Liver (tissue), 9 donors: ENCODE results near the gene ZNF503. TPM values are rescaled to one million over a fixed set of nuclear protein-coding genes. Genes with fewer than 3 reads are reported as not detected.

ENCODE experiments used
- DNase-seq: peaks from one replicate; pipeline ENCODE4 v3.0.0-alpha.2; 2017; ENCODE audit warnings: low spot score
- H3K27ac ChIP-seq, 2 donors: one replicate each; pipeline ENCODE4 v1.7.0; 2013; ENCODE audit warnings: inconsistent platforms in 2 of 2, low read length in 2 of 2, control low read depth in 1 of 2, low read depth in 1 of 2, mild to moderate bottlenecking in 1 of 2
- H3K27me3 ChIP-seq, 4 donors: one replicate each; pipeline versions ENCODE4 v1.6.1 to v1.7.0; 2013; ENCODE audit warnings: low read length in 3 of 4, inconsistent platforms in 1 of 4, mild to moderate bottlenecking in 1 of 4, moderate library complexity in 1 of 4; ENCODE audit not compliant: control insufficient read depth in 4 of 4, insufficient read depth in 4 of 4
- H3K36me3 ChIP-seq, 4 donors: one replicate each; pipeline versions ENCODE4 v1.6.1 to v1.7.0; 2013; ENCODE audit warnings: low read length in 3 of 4, mild to moderate bottlenecking in 3 of 4, low read depth in 1 of 4, moderate library complexity in 1 of 4; ENCODE audit not compliant: control insufficient read depth in 4 of 4, insufficient read depth in 3 of 4
- H3K4me1 ChIP-seq, 4 donors: one replicate each; pipeline versions ENCODE4 v1.6.1 to v1.7.0; 2013; ENCODE audit warnings: low read length in 3 of 4, mild to moderate bottlenecking in 3 of 4, moderate library complexity in 1 of 4; ENCODE audit not compliant: control insufficient read depth in 4 of 4, insufficient read depth in 4 of 4
- H3K4me3 ChIP-seq, 3 donors: one replicate each; pipeline versions ENCODE4 v1.6.1 to v1.7.0; 2013; ENCODE audit warnings: low read length in 3 of 3, control low read depth in 1 of 3, low read depth in 1 of 3, mild to moderate bottlenecking in 1 of 3
- H3K9ac ChIP-seq, 2 donors: one replicate each; pipeline ENCODE4 v1.7.0; 2013; ENCODE audit warnings: low read length in 2 of 2, mild to moderate bottlenecking in 2 of 2, moderate library complexity in 2 of 2, control low read depth in 1 of 2, low read depth in 1 of 2
- H3K9me3 ChIP-seq, 4 donors: one replicate each; pipeline versions ENCODE4 v1.6.1 to v1.7.0; 2013; ENCODE audit warnings: low read length in 3 of 4; ENCODE audit not compliant: control insufficient read depth in 4 of 4
- EGR1 ChIP-seq, 2 donors: IDR thresholded peaks; 2 replicates each; pipeline ENCODE4 v1.6.1; 2016 to 2018; ENCODE audit warnings: antibody characterized with exemption in 2 of 2, low read depth in 2 of 2
- FOXA1 ChIP-seq: IDR thresholded peaks from 2 replicates; pipeline ENCODE4 v1.6.1; 2016; ENCODE audit warnings: antibody characterized with exemption
- FOXA2 ChIP-seq: IDR thresholded peaks from 2 replicates; pipeline ENCODE4 v1.6.1; 2016; ENCODE audit warnings: antibody characterized with exemption
- GABPA ChIP-seq, 2 donors: IDR thresholded peaks in 1 of 2; conservative IDR thresholded peaks in 1 of 2; 2 replicates each; pipeline ENCODE4 v1.6.1; 2016; ENCODE audit warnings: antibody characterized with exemption in 2 of 2, mild to moderate bottlenecking in 1 of 2, moderate library complexity in 1 of 2
- HNF4A ChIP-seq, 2 donors: conservative IDR thresholded peaks; 2 replicates each; pipeline ENCODE4 v1.6.1; 2016; ENCODE audit warnings: antibody characterized with exemption in 2 of 2, mild to moderate bottlenecking in 2 of 2
- HNF4G ChIP-seq: IDR thresholded peaks from 2 replicates; pipeline ENCODE4 v1.6.1; 2016; ENCODE audit warnings: antibody characterized with exemption
- JUND ChIP-seq, 2 donors: IDR thresholded peaks; 2 replicates each; pipeline ENCODE4 v1.6.1; 2016; ENCODE audit warnings: antibody characterized with exemption in 2 of 2
- MAX ChIP-seq: IDR thresholded peaks from 2 replicates; pipeline ENCODE4 v1.6.1; 2016; ENCODE audit warnings: antibody characterized with exemption
- NR2F2 ChIP-seq: IDR thresholded peaks from 2 replicates; pipeline ENCODE4 v1.6.1; 2016; ENCODE audit warnings: antibody characterized with exemption
- RAD21 ChIP-seq, 2 donors: IDR thresholded peaks; 2 replicates each; pipeline ENCODE4 v1.6.1; 2016; ENCODE audit warnings: antibody characterized with exemption in 2 of 2, mild to moderate bottlenecking in 2 of 2
- RXRA ChIP-seq, 2 donors: IDR thresholded peaks; 2 replicates each; pipeline ENCODE4 v1.6.1; 2017 to 2018; ENCODE audit warnings: antibody characterized with exemption in 2 of 2, mild to moderate bottlenecking in 1 of 2
- SP1 ChIP-seq: IDR thresholded peaks from 2 replicates; pipeline ENCODE4 v1.6.1; 2018; ENCODE audit warnings: antibody characterized with exemption, mild to moderate bottlenecking
- TAF1 ChIP-seq: conservative IDR thresholded peaks from 2 replicates; pipeline ENCODE4 v1.6.1; 2016; ENCODE audit warnings: antibody characterized with exemption, mild to moderate bottlenecking
- YY1 ChIP-seq: IDR thresholded peaks from 2 replicates; pipeline ENCODE4 v1.6.1; 2016; ENCODE audit warnings: antibody characterized with exemption, mild to moderate bottlenecking
- WGBS: extraction: QIAGEN DNeasy Blood & Tissue Kit; methylation state at CpG from one replicate; pipeline ENCODE4 v1.1.7; 2013; 5-methylcytosine and 5-hydroxymethylcytosine counted together
- polyA plus RNA-seq, 2 donors: library from polyadenylated mRNA; stranded (reverse) in 1 of 2; unstranded in 1 of 2; fragments of 200-250 nt in 1 of 2; fragments of >200 nt in 1 of 2; fragmentation: Nextera tagmentation in 1 of 2; extraction: Ambion mirVana in 1 of 2; gene quantifications; one replicate each; pipeline versions ENCODE4 v1.2.1 to v1.2.3, GENCODE V29; 2013 to 2015
- total RNA-seq, 2 donors: library from RNA; depleted of rRNA; stranded (reverse); fragments of >200 nt; gene quantifications; one replicate each; pipeline ENCODE4 v1.2.3, GENCODE V29; 2014
- TF ChIP-seq, protein P1 (sequence below): IDR thresholded peaks from 2 replicates; pipeline ENCODE4 v1.6.1; 2016; ENCODE audit warnings: antibody characterized with exemption
- TF ChIP-seq, protein P2 (sequence below): fragments of 150-350 bp; IDR thresholded peaks from 2 replicates; pipeline ENCODE4 v1.5.1; 2017; ENCODE audit warnings: improper control_type of control experiment, low read depth, low read length; ENCODE audit not compliant: missing input control
- TF ChIP-seq, protein P3 (sequence below): IDR thresholded peaks from 2 replicates; pipeline ENCODE4 v1.6.1; 2016; ENCODE audit warnings: antibody characterized with exemption
- donor health status: healthy.
- donor health status: healthy.
- donor health status: healthy.
- donor health status: healthy.
- donor health status: healthy.

ZNF503 gene
- total and polyA plus RNA-seq, 4 donors, result 1.6 to 5.2 (median 2.0) TPM

GRCh38 chr10:75427951-75428350, 26.4 kb upstream of the ZNF503 start:
- no peak for DNase-seq
- WGBS, result 73% methylated on average over 3 of the region's 3 CpGs
- H3K4me1 ChIP-seq, result peaks cover 3 to 25% (median 16%) of the 10 kb centered on the region in 4 donors
- no peaks in the 10 kb centered on the region for H3K27me3 ChIP-seq
- H3K9ac ChIP-seq, result no peak overlapping the region
- no peaks in the 10 kb centered on the region for H3K36me3 ChIP-seq
- no peaks in the 10 kb centered on the region for H3K9me3 ChIP-seq
- H3K4me3 ChIP-seq, result no peak overlapping the region
- H3K27ac ChIP-seq, result no peak overlapping the region
- TF ChIP-seq HNF4A (conservative IDR thresholded peaks at IDR 0.05) (no peak), NR2F2 (no peak), FOXA1 (no peak), RAD21 (IDR thresholded peaks at IDR 0.05) (no peak), HNF4G (no peak), FOXA2 (no peak)
- TF ChIP-seq, protein P1, sequence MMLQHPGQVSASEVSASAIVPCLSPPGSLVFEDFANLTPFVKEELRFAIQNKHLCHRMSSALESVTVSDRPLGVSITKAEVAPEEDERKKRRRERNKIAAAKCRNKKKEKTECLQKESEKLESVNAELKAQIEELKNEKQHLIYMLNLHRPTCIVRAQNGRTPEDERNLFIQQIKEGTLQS, result no peak
- TF ChIP-seq, protein P2, sequence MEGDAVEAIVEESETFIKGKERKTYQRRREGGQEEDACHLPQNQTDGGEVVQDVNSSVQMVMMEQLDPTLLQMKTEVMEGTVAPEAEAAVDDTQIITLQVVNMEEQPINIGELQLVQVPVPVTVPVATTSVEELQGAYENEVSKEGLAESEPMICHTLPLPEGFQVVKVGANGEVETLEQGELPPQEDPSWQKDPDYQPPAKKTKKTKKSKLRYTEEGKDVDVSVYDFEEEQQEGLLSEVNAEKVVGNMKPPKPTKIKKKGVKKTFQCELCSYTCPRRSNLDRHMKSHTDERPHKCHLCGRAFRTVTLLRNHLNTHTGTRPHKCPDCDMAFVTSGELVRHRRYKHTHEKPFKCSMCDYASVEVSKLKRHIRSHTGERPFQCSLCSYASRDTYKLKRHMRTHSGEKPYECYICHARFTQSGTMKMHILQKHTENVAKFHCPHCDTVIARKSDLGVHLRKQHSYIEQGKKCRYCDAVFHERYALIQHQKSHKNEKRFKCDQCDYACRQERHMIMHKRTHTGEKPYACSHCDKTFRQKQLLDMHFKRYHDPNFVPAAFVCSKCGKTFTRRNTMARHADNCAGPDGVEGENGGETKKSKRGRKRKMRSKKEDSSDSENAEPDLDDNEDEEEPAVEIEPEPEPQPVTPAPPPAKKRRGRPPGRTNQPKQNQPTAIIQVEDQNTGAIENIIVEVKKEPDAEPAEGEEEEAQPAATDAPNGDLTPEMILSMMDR, result no peak

- no peaks in the 10 kb centered on the region for H3K27me3 ChIP-seq
- H3K4me1 ChIP-seq, result peaks cover 0 to 15% (median 6%) of the 10 kb centered on the region in 4 donors
- WGBS, result 88% methylated on average over 1 of the region's 1 CpG
- H3K4me3 ChIP-seq, result no peak overlapping the region
- no peak overlapping the region for H3K27ac ChIP-seq
- no peaks in the 10 kb centered on the region for H3K36me3 ChIP-seq
- DNase-seq, result no peak
- TF ChIP-seq, protein P2, result no peak
- no peak for TF ChIP-seq SP1
- TF ChIP-seq RAD21 (IDR thresholded peaks at IDR 0.05), result no peak
- TF ChIP-seq GABPA (IDR thresholded peaks at IDR 0.05 in 1 of 2, conservative IDR thresholded peaks at IDR 0.05 in 1 of 2), result no peak
- TF ChIP-seq YY1, result no peak
- TF ChIP-seq HNF4A (conservative IDR thresholded peaks at IDR 0.05), result no peak
- H3K9ac ChIP-seq, result no peak overlapping the region
- no peaks in the 10 kb centered on the region for H3K9me3 ChIP-seq
These were observed 25.3 kb upstream of the ZNF503 start for GRCh38 chr10:75426880-75427279.

DNA sequence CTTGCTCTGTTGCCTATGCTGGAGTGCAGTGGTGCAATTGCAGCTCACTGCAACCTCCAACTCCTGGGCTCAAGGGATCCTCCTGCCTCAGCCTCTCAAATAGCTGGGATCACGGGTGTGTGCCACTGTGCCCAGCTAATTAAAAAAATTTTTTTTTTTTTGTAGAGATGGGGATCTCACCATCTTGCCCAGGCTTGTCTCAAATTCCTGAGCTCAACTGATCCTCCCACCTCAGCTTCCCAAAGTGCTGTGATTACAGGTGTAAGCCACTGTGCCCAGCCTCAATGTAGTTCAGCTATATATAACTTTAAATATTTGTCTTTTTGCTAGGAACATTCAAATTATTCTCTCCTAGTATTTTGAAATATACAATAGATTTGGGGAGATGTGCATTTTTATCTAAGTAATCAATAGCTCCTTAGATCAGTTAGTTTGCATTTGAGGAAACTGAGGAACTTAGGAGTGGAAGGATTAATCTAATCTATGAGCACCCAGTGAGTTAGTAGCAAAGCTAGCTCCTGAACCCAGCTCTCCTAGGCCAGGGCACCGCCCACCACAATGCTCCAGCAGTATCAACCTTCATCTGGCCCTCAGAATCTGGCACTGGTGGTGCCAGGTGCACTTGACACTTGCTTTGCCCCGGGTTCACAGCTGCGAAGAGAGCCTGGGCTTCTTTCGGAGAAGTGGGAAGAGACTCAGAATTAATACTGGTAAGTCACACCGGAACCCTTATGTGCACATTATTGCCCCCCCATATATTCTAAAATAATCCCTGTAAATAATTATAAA, 23.9 kb upstream of the ZNF503 start:
- WGBS, result 95% methylated on average over 6 of the region's 6 CpGs
- no peaks in the 10 kb centered on the region for H3K36me3 ChIP-seq
- DNase-seq, result no peak
- H3K4me1 ChIP-seq, result peaks cover 0 to 6% (median 2%) of the 10 kb centered on the region in 4 donors
- H3K4me3 ChIP-seq, result no peak overlapping the region
- H3K27ac ChIP-seq, result no peak overlapping the region
- TF ChIP-seq TAF1 (no peak), SP1 (no peak), EGR1 (IDR thresholded peaks at IDR 0.05; ENCODE audit: low read depth in 2 of 2) (no peak), RAD21 (IDR thresholded peaks at IDR 0.05) (no peak), HNF4G (no peak), FOXA2 (no peak), JUND (IDR thresholded peaks at IDR 0.05) (no peak), MAX (no peak), FOXA1 (no peak), YY1 (no peak), RXRA (IDR thresholded peaks at IDR 0.05) (no peak)
- TF ChIP-seq, protein P1, result no peak
- TF ChIP-seq, protein P3, sequence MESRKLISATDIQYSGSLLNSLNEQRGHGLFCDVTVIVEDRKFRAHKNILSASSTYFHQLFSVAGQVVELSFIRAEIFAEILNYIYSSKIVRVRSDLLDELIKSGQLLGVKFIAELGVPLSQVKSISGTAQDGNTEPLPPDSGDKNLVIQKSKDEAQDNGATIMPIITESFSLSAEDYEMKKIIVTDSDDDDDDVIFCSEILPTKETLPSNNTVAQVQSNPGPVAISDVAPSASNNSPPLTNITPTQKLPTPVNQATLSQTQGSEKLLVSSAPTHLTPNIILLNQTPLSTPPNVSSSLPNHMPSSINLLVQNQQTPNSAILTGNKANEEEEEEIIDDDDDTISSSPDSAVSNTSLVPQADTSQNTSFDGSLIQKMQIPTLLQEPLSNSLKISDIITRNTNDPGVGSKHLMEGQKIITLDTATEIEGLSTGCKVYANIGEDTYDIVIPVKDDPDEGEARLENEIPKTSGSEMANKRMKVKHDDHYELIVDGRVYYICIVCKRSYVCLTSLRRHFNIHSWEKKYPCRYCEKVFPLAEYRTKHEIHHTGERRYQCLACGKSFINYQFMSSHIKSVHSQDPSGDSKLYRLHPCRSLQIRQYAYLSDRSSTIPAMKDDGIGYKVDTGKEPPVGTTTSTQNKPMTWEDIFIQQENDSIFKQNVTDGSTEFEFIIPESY, result no peak
- TF ChIP-seq, protein P2, result no peak
- no peaks in the 10 kb centered on the region for H3K27me3 ChIP-seq
- H3K9ac ChIP-seq, result no peak overlapping the region
- H3K9me3 ChIP-seq, result no peaks in the 10 kb centered on the region
